H1 (cell line): Measurements from ENCODE around the gene SPTBN1.

Source experiments
- ASH2L ChIP-seq: fragments of 200-600, 300-600 bp; sonication (generic); IDR thresholded peaks from one replicate; pipeline ENCODE4 v1.7.1; 2017; ENCODE audit warnings: low read length
- CHD7 ChIP-seq: fragments of 300-600 bp; sonication (generic); IDR thresholded peaks from 2 replicates; pipeline ENCODE4 v1.7.1; 2012; ENCODE audit warnings: low read length, moderate library complexity, mild to moderate bottlenecking, inconsistent platforms; ENCODE audit not compliant: insufficient replicate concordance
- EZH2 ChIP-seq: fragments of 200-600 bp; sonication (generic); IDR thresholded peaks from 2 replicates; pipeline ENCODE4 v1.7.1; 2012; ENCODE audit warnings: low read depth, mild to moderate bottlenecking, moderate library complexity, low read length, inconsistent platforms; ENCODE audit not compliant: severe bottlenecking
- SIX5 ChIP-seq: IDR thresholded peaks from 2 replicates; pipeline ENCODE4 v1.6.1; 2011; ENCODE audit warnings: mild to moderate bottlenecking, low read depth, low read length
- TBP ChIP-seq: IDR thresholded peaks from 2 replicates; pipeline ENCODE4 v1.6.1; 2011; ENCODE audit warnings: low read depth, low read length, improper control_type of control experiment
- TF ChIP-seq, protein P1 (sequence below), 3 experiments: IDR thresholded peaks; 1 replicate in 2 of 3; 2 replicates in 1 of 3; pipeline versions ENCODE4 v1.5.1 to v1.6.1; 2011; ENCODE audit warnings: low read length in 3 of 3, mild to moderate bottlenecking in 3 of 3, inconsistent platforms in 2 of 3, low read depth in 1 of 3, moderate library complexity in 1 of 3; ENCODE audit not compliant: insufficient read depth in 1 of 3; ENCODE audit errors: control extremely low read depth in 1 of 3

- TF ChIP-seq EZH2 (no peak), CHD7 (no peak), SIX5 (no peak), TBP (0 out of 2 replicates have a peak, but pooled peaks have one; percentile 24), ASH2L (no peak)
- TF ChIP-seq, protein P1, sequence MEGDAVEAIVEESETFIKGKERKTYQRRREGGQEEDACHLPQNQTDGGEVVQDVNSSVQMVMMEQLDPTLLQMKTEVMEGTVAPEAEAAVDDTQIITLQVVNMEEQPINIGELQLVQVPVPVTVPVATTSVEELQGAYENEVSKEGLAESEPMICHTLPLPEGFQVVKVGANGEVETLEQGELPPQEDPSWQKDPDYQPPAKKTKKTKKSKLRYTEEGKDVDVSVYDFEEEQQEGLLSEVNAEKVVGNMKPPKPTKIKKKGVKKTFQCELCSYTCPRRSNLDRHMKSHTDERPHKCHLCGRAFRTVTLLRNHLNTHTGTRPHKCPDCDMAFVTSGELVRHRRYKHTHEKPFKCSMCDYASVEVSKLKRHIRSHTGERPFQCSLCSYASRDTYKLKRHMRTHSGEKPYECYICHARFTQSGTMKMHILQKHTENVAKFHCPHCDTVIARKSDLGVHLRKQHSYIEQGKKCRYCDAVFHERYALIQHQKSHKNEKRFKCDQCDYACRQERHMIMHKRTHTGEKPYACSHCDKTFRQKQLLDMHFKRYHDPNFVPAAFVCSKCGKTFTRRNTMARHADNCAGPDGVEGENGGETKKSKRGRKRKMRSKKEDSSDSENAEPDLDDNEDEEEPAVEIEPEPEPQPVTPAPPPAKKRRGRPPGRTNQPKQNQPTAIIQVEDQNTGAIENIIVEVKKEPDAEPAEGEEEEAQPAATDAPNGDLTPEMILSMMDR (IDR thresholded peaks at IDR 0.05; ENCODE audit: control extremely low read depth in 1 of 3, insufficient read depth in 1 of 3, low read depth in 1 of 3, low read length in 3 of 3) = no peak
Observed at GRCh38 chr2:54559006-54559445, 102.9 kb downstream of the SPTBN1 start.
